PC-3 (cell line): ENCODE data around the gene TRRAP. TPM values are rescaled to one million over a fixed set of nuclear protein-coding genes. Genes with fewer than 3 reads are reported as not detected.

Experiments
- ATAC-seq: fragments of 200-7000 bp; cut with Tn5 transposase; 2 replicates; pipeline ENCODE4 v1.9.1; 2020; ENCODE audit warnings: mild to moderate bottlenecking, moderate library complexity
- BruUV-seq: library from RNA; stranded (reverse); fragments of 400-500 nt; replicated peaks from 2 replicates; lab custom pipeline; 2021; lab: Mats Ljungman, UMichigan
- CTCF ChIA-PET: fragments of 300-600 bp; sonication (Branson Sonifier 250); formaldehyde crosslinking; loops from one replicate; lab custom pipeline; 2022; ENCODE audit warnings: antibody characterized with exemption; lab: Charles Lee
- POLR2A ChIA-PET: fragments of 300-600 bp; sonication (Branson Sonifier 250); formaldehyde crosslinking; loops from one replicate; lab custom pipeline; 2022; ENCODE audit warnings: antibody characterized with exemption; ENCODE audit not compliant: unreplicated experiment; lab: Charles Lee
- DNase-seq: peaks from one replicate; pipeline ENCODE4 v3.0.0-alpha.2; 2015
- H2AFZ ChIP-seq: fragments of 300-600 bp; sonication (generic); 2 replicates; pipeline ENCODE4 v1.6.0; 2016; ENCODE audit warnings: antibody characterized with exemption, low read length
- H3F3A ChIP-seq: fragments of 300-600 bp; sonication (generic); one replicate; pipeline ENCODE4 v1.6.0; 2017; ENCODE audit warnings: antibody characterized with exemption, low read length, control low read depth, mild to moderate bottlenecking; ENCODE audit not compliant: unreplicated experiment
- H3K27ac ChIP-seq: fragments of 300-600 bp; sonication (generic); 2 replicates; pipeline ENCODE4 v1.5.1; 2016; ENCODE audit warnings: mild to moderate bottlenecking, low read length
- H3K27me3 ChIP-seq: fragments of 300-600 bp; sonication (generic); 2 replicates; pipeline ENCODE4 v1.6.1; 2016; ENCODE audit warnings: low read length, mixed read lengths
- H3K36me3 ChIP-seq: fragments of 300-600 bp; sonication (generic); 2 replicates; pipeline ENCODE4 v1.6.1; 2016; ENCODE audit warnings: low read depth, mixed run types, low read length, mixed read lengths
- H3K4me1 ChIP-seq: fragments of 300-600 bp; sonication (generic); 2 replicates; pipeline ENCODE4 v1.5.1; 2016; ENCODE audit warnings: low read length; ENCODE audit not compliant: insufficient read depth
- H3K4me2 ChIP-seq: fragments of 300-600 bp; sonication (generic); 2 replicates; pipeline ENCODE4 v1.6.0; 2016; ENCODE audit warnings: low read length
- H3K4me3 ChIP-seq: fragments of 300-600 bp; sonication (generic); 2 replicates; pipeline ENCODE4 v1.5.1; 2016; ENCODE audit warnings: mild to moderate bottlenecking, low read length, mixed read lengths
- H3K79me2 ChIP-seq: fragments of 300-600 bp; sonication (generic); 2 replicates; pipeline ENCODE4 v1.6.1; 2017; ENCODE audit warnings: low read length, mixed read lengths
- H3K9ac ChIP-seq: fragments of 300-600 bp; sonication (generic); 2 replicates; pipeline ENCODE4 v1.6.0; 2016; ENCODE audit warnings: mild to moderate bottlenecking, low read length
- H3K9me2 ChIP-seq: fragments of 300-600 bp; sonication (generic); replicated peaks from 2 replicates; pipeline ENCODE4 v1.6.1; 2016; ENCODE audit warnings: mixed run types, low read length, mixed read lengths
- H3K9me3 ChIP-seq: fragments of 300-600 bp; sonication (generic); 2 replicates; pipeline ENCODE4 v1.6.1; 2016; ENCODE audit warnings: low read length, mixed read lengths
- H4K20me1 ChIP-seq: fragments of 300-600 bp; sonication (generic); 2 replicates; pipeline ENCODE4 v1.6.1; 2016; ENCODE audit warnings: low read length, mixed read lengths
- EZH2 ChIP-seq: fragments of 300-600 bp; sonication (generic); IDR thresholded peaks from one replicate; pipeline ENCODE4 v1.6.1; 2017; ENCODE audit warnings: antibody characterized with exemption, mild to moderate bottlenecking, low read length; ENCODE audit not compliant: unreplicated experiment
- EZH2phosphoT487 ChIP-seq: fragments of 300-600 bp; sonication (generic); IDR thresholded peaks from 2 replicates; pipeline ENCODE4 v1.6.1; 2018; ENCODE audit warnings: mild to moderate bottlenecking, antibody characterized with exemption, low read length, borderline replicate concordance
- intact Hi-C: fragments of 100-400 bp; cut with micrococcal nuclease; formaldehyde crosslinking; loops from 2 replicates; pipeline ENCODE4 v1.9.0; 2023
- total RNA-seq: library from RNA; depleted of rRNA; stranded (reverse); fragments of >200 nt; gene quantifications from 2 replicates; pipeline ENCODE4 v1.2.3, GENCODE V29; 2014
- TF ChIP-seq, protein P1 (sequence below): fragments of 300-600 bp; sonication (generic); conservative IDR thresholded peaks from 2 replicates; pipeline ENCODE4 v1.5.1; 2017; ENCODE audit warnings: antibody characterized with exemption, low read depth, mild to moderate bottlenecking, low read length

TRRAP gene
- total RNA-seq, 1 experiment from 2014 or later = 17.7 TPM

DNA sequence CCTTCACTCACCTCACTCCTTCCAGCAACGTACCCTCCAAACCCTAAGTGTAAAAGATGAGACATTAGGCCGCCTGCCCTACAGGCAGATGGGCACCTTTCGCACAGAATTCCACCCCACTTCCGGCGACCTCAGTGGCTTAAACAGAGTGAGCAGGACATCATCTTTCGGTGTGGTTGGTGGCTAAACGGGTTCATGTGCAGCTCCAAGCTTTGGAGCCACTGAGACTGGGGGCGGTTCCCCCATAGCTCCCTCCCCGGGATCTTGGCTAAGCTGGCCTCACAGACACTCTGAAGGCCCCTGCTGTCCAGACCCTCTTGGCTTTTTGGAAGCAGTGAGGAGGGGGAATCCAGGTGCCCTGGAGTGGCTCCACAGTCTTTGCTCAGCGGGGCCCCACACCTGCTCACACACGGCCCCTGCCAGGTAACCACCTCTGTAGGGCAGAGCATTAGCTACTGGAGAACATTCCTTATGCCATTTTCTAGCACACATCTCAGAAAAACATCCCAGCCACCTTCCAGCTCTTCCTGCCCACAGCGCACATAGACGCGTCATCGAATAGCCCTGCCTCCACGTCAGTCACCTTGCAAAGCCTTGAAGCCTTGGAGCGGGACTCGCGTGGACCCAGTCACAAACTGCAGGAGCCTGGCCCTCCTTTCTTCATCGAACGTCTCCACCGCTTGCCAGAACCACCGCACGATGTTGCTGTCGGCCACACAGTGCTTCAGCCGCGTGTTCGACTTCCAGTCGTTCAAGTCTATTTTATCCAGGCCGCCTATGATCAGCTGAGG lies 156.8 kb downstream of the TRRAP start:
- BruUV-seq = no TSS peak
- peaks cover 68% of the 10 kb centered on the region for H3K36me3 ChIP-seq
- no peaks in the 10 kb centered on the region for H4K20me1 ChIP-seq
- no peaks in the 10 kb centered on the region for H3K9me2 ChIP-seq
- ChIA-PET CTCF (no interaction called here), POLR2A (no interaction called here)
- H3K79me2 ChIP-seq = peaks cover 4% of the 10 kb centered on the region; the same call in 1 of the 2 replicates
- H3K4me1 ChIP-seq = peaks cover 5% of the 10 kb centered on the region
- no peak overlapping the region for H3K4me2 ChIP-seq
- H3K27ac ChIP-seq = no peak overlapping the region
- ATAC-seq = no peak
- no peak overlapping the region for H3K9ac ChIP-seq
- no peaks in the 10 kb centered on the region for H3K9me3 ChIP-seq
- intact Hi-C loops = no loop called here
- no peak for DNase-seq
- H3F3A ChIP-seq = no peaks in the 10 kb centered on the region
- H2AFZ ChIP-seq = no peak overlapping the region
- H3K4me3 ChIP-seq = no peak overlapping the region
- no peaks in the 10 kb centered on the region for H3K27me3 ChIP-seq
- no peak for TF ChIP-seq EZH2
- TF ChIP-seq EZH2phosphoT487 = no peak
- TF ChIP-seq, protein P1, sequence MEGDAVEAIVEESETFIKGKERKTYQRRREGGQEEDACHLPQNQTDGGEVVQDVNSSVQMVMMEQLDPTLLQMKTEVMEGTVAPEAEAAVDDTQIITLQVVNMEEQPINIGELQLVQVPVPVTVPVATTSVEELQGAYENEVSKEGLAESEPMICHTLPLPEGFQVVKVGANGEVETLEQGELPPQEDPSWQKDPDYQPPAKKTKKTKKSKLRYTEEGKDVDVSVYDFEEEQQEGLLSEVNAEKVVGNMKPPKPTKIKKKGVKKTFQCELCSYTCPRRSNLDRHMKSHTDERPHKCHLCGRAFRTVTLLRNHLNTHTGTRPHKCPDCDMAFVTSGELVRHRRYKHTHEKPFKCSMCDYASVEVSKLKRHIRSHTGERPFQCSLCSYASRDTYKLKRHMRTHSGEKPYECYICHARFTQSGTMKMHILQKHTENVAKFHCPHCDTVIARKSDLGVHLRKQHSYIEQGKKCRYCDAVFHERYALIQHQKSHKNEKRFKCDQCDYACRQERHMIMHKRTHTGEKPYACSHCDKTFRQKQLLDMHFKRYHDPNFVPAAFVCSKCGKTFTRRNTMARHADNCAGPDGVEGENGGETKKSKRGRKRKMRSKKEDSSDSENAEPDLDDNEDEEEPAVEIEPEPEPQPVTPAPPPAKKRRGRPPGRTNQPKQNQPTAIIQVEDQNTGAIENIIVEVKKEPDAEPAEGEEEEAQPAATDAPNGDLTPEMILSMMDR = no peak

DNA sequence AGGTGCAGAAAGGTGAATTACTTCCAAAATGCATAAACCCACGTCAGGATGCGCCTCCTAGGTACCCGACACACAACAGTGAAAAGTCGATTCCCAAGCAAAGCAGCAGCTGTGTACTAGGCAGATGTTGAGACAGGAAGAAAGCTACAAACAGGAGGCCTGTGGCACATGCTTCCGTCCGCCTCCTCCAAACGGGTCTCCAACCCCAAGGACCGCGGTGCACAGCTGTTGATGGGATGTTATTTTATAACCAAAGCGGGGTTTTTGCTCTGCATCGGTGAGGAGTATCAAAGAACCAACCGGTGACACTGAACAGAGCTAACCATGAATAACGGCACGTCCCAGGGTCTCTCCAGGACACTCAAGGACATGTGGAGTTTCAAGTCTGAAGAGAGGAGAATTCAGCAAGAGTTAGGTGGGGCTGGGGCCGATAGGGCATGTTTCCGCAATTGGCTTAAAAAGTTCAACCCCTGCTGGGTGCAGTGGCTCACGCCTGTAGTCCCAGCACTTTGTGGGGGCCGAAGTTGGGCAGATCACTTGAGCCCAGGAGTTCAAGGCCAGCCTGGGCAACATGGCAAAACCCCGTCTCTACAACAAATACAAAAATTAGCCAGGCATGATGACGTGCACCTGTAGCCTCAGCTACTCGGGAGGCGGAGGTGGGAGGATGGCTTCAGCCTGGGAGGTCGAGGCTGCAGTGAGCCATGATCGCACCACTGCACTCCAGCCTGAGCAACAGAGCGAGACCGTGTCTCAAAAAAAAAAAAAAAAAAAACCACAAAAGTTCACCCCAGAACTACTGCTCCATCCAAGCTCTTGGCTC lies 157.6 kb downstream of the TRRAP start:
- POLR2A ChIA-PET = interaction anchor here (0.5 kb wide), 1 partner anchor 137 kb away, joined by 23 read pairs; no protein-coding TSS in a partner anchor
- Histone ChIP-seq H3K27ac (no peak overlapping the region), H3K4me2 (no peak overlapping the region), H3K9me2 (no peaks in the 10 kb centered on the region), H3K9ac (no peak overlapping the region), H3F3A (no peaks in the 10 kb centered on the region), H3K9me3 (no peaks in the 10 kb centered on the region), H3K4me1 (peaks cover 5% of the 10 kb centered on the region), H3K79me2 (peaks cover 4% of the 10 kb centered on the region; the same call in 1 of the 2 replicates), H3K4me3 (no peak overlapping the region), H2AFZ (no peak overlapping the region), H4K20me1 (no peaks in the 10 kb centered on the region), H3K36me3 (peaks cover 62% of the 10 kb centered on the region), H3K27me3 (no peaks in the 10 kb centered on the region)
- no peak for ATAC-seq
- CTCF ChIA-PET = interaction anchor here (0.6 kb wide), 1 partner anchor 20 kb away, joined by 4 read pairs; no protein-coding TSS in a partner anchor
- TF ChIP-seq, protein P1 = no peak
- TF ChIP-seq EZH2 (no peak), EZH2phosphoT487 (no peak)
- intact Hi-C loops = no loop called here
- no TSS peak for BruUV-seq
- no peak for DNase-seq
